ENCODE measurements around the gene PPARA.

The PPARA gene

GRCh38 chr22:46107753-46108563 lies 42.4 kb upstream of the PPARA start:
- no peak for DNase-seq (ENCODE audit: extremely low read depth, insufficient read length)
- Histone ChIP-seq H3K4me3 (replicated peaks; ENCODE audit: low read depth, low read length) (no peak overlapping the region), H3K36me3 (ENCODE audit: control insufficient read depth, insufficient read depth, low read length) (no peaks in the 10 kb centered on the region; the same call in 1 of the 2 replicates), H3K27me3 (replicated peaks; ENCODE audit: control insufficient read depth, insufficient read depth, low read length) (no peaks in the 10 kb centered on the region)
- no peak for TF ChIP-seq CTCF (IDR thresholded peaks at IDR 0.05; ENCODE audit: insufficient read depth, low read length, poor library complexity, severe bottlenecking)

GRCh38 chr22:46108564-46109473 lies 41.5 kb upstream of the PPARA start:
- TF ChIP-seq CTCF (IDR thresholded peaks at IDR 0.05; ENCODE audit: insufficient read depth, low read length, poor library complexity, severe bottlenecking) = no peak
- no peaks in the 10 kb centered on the region for H3K27me3 ChIP-seq (replicated peaks; ENCODE audit: control insufficient read depth, insufficient read depth, low read length)
- H3K4me3 ChIP-seq (replicated peaks; ENCODE audit: low read depth, low read length) = no peak overlapping the region
- no peak for DNase-seq (ENCODE audit: extremely low read depth, insufficient read length)
- H3K36me3 ChIP-seq (ENCODE audit: control insufficient read depth, insufficient read depth, low read length) = no peaks in the 10 kb centered on the region

GRCh38 chr22:46109474-46110003 lies 40.8 kb upstream of the PPARA start:
- no peaks in the 10 kb centered on the region for H3K27me3 ChIP-seq (replicated peaks; ENCODE audit: control insufficient read depth, insufficient read depth, low read length)
- DNase-seq (ENCODE audit: extremely low read depth, insufficient read length) = no peak
- no peaks in the 10 kb centered on the region for H3K36me3 ChIP-seq (ENCODE audit: control insufficient read depth, insufficient read depth, low read length)
- no peak overlapping the region for H3K4me3 ChIP-seq (replicated peaks; ENCODE audit: low read depth, low read length)
- no peak for TF ChIP-seq CTCF (IDR thresholded peaks at IDR 0.05; ENCODE audit: insufficient read depth, low read length, poor library complexity, severe bottlenecking)

GRCh38 chr22:46110215-46110614 lies 40.1 kb upstream of the PPARA start:
- no peak for DNase-seq (ENCODE audit: extremely low read depth, insufficient read length)
- Histone ChIP-seq H3K27me3 (replicated peaks; ENCODE audit: control insufficient read depth, insufficient read depth, low read length) (no peaks in the 10 kb centered on the region), H3K4me3 (replicated peaks; ENCODE audit: low read depth, low read length) (no peak overlapping the region), H3K36me3 (ENCODE audit: control insufficient read depth, insufficient read depth, low read length) (no peaks in the 10 kb centered on the region)
- no peak for TF ChIP-seq CTCF (IDR thresholded peaks at IDR 0.05; ENCODE audit: insufficient read depth, low read length, poor library complexity, severe bottlenecking)

- no peak for DNase-seq (ENCODE audit: extremely low read depth, insufficient read length)
- H3K36me3 ChIP-seq (ENCODE audit: control insufficient read depth, insufficient read depth, low read length) = no peaks in the 10 kb centered on the region
Observed at GRCh38 chr22:46111645-46112306, 38.5 kb upstream of the PPARA start.

More at GRCh38 chr22:46111645-46112306, 38.5 kb upstream of the PPARA start:
- Histone ChIP-seq H3K27me3 (replicated peaks; ENCODE audit: control insufficient read depth, insufficient read depth, low read length) (no peaks in the 10 kb centered on the region), H3K4me3 (replicated peaks; ENCODE audit: low read depth, low read length) (no peak overlapping the region)
- no peak for TF ChIP-seq CTCF (IDR thresholded peaks at IDR 0.05; ENCODE audit: insufficient read depth, low read length, poor library complexity, severe bottlenecking)
